HuH-7.5 (cell line): ENCODE measurements around the gene TMEM170B.

Source experiments
- DNase-seq: peaks from one replicate; pipeline ENCODE4 v3.0.0; 2011; ENCODE audit warnings: low spot score

The TMEM170B gene

GRCh38 chr6:11586117-11586516 lies 48.6 kb downstream of the TMEM170B start:
- DNase-seq: no peak

GRCh38 chr6:11586536-11586935 lies 49.0 kb downstream of the TMEM170B start:
- no peak for DNase-seq

GRCh38 chr6:11589261-11589660 lies 51.7 kb downstream of the TMEM170B start:
- no peak for DNase-seq

- no peak for DNase-seq
Measured at GRCh38 chr6:11592294-11592906, 54.9 kb downstream of the TMEM170B start.

GRCh38 chr6:11593096-11593495 lies 55.5 kb downstream of the TMEM170B start:
- no peak for DNase-seq

GRCh38 chr6:11595903-11596302 lies 58.4 kb downstream of the TMEM170B start:
- DNase-seq: no peak

- no peak for DNase-seq
Measured at GRCh38 chr6:11596640-11597237, 59.2 kb downstream of the TMEM170B start.

GRCh38 chr6:11598687-11599086 lies 61.1 kb downstream of the TMEM170B start:
- DNase-seq: peak; percentile 12

GRCh38 chr6:11600251-11600650 lies 62.7 kb downstream of the TMEM170B start:
- no peak for DNase-seq

GRCh38 chr6:11601776-11602605 lies 64.4 kb downstream of the TMEM170B start:
- DNase-seq: no peak

- no peak for DNase-seq
Measured at GRCh38 chr6:11604215-11604614, 66.7 kb downstream of the TMEM170B start.

- DNase-seq: no peak
Measured at GRCh38 chr6:11604836-11605506, 67.4 kb downstream of the TMEM170B start.

- DNase-seq: no peak
Measured at GRCh38 chr6:11605507-11605905, 68.0 kb downstream of the TMEM170B start.

- no peak for DNase-seq
Measured at GRCh38 chr6:11606332-11606731, 68.8 kb downstream of the TMEM170B start.

GRCh38 chr6:11607383-11607782 lies 69.8 kb downstream of the TMEM170B start:
- DNase-seq: no peak

- DNase-seq: no peak
Measured at GRCh38 chr6:11608600-11609323, 71.2 kb downstream of the TMEM170B start.

GRCh38 chr6:11609324-11610071 lies 71.9 kb downstream of the TMEM170B start:
- DNase-seq: no peak

- DNase-seq: no peak
Measured at GRCh38 chr6:11613336-11613735, 75.8 kb downstream of the TMEM170B start.

GRCh38 chr6:11613858-11614257 lies 76.3 kb downstream of the TMEM170B start:
- no peak for DNase-seq

- no peak for DNase-seq
Measured at GRCh38 chr6:11614534-11615213, 77.1 kb downstream of the TMEM170B start.

- no peak for DNase-seq
Measured at GRCh38 chr6:11615214-11615602, 77.7 kb downstream of the TMEM170B start.
